ENCODE results near the gene ANKRD45. TPM values are rescaled to one million over a fixed set of nuclear protein-coding genes. Genes with fewer than 3 reads are reported as not detected.
"Not testable (repeated sequence)": the region's sequence is repeated elsewhere in the genome, so short reads cannot be mapped to it uniquely, and the experiment has no call there.

ANKRD45 gene
- under 1 TPM; 0.34 to 0.67 (median 0.45) TPM for polyA plus RNA-seq (ENCODE audit: insufficient read length in 10 of 10)
- long read RNA-seq, donor 1, result 0 reads
- long read RNA-seq, donor 2, result 0 reads
- long read RNA-seq, donor 3, result 0 reads
- long read RNA-seq, donor 4, result 0 reads
- long read RNA-seq, donor 5, result 0 reads
- long read RNA-seq, donor 6, result 0 reads
- long read RNA-seq, donor 7, result 0 reads
- long read RNA-seq, donor 8, result 0 reads
- long read RNA-seq, donor 9, result 0 reads

- DNase-seq, result peak; percentile 20 to 76 (median 55)
These were observed at the start of gene ANKRD45 for GRCh38 chr1:173669491-173669941. ANKRD45 (minus strand) TSS chr1:173669851; CDS start chr1:173659418, 10,433 bp downstream.

- DNase-seq, result no peak
These were observed 47.6 kb upstream of the ANKRD45 start for GRCh38 chr1:173717238-173717637.

GRCh38 chr1:173715538-173715844 is 45.8 kb upstream of the ANKRD45 start:
- no peak for DNase-seq

GRCh38 chr1:173714759-173715537 is 45.3 kb upstream of the ANKRD45 start, which contains the start of gene KLHL20:
KLHL20 (plus strand) TSS chr1:173714981; CDS start chr1:173716044, 1,063 bp downstream.
- DNase-seq, result peak; percentile 89 to 95 (median 89)

GRCh38 chr1:173714441-173714758 is 44.7 kb upstream of the ANKRD45 start:
- DNase-seq, result no peak

- no peak for DNase-seq
These were observed 39.1 kb upstream of the ANKRD45 start for GRCh38 chr1:173708787-173709186.

GRCh38 chr1:173705117-173705516 is 35.5 kb upstream of the ANKRD45 start:
- no peak for DNase-seq

GRCh38 chr1:173702736-173703135 is 33.1 kb upstream of the ANKRD45 start:
- no peak for DNase-seq

GRCh38 chr1:173701299-173701698 is 31.6 kb upstream of the ANKRD45 start:
- DNase-seq, result not testable (repeated sequence)

GRCh38 chr1:173693238-173693637 is 23.6 kb upstream of the ANKRD45 start:
- no peak for DNase-seq

GRCh38 chr1:173688300-173688699 is 18.6 kb upstream of the ANKRD45 start:
- no peak for DNase-seq

- not testable (repeated sequence) for DNase-seq
These were observed 15.5 kb upstream of the ANKRD45 start for GRCh38 chr1:173685121-173685520.

- DNase-seq, result not testable (repeated sequence)
These were observed 14.2 kb upstream of the ANKRD45 start for GRCh38 chr1:173683838-173684237.

- DNase-seq, result no peak
These were observed 12.5 kb upstream of the ANKRD45 start for GRCh38 chr1:173682184-173682583.

- DNase-seq, result not testable (repeated sequence)
These were observed 10.5 kb upstream of the ANKRD45 start for GRCh38 chr1:173680152-173680551.

GRCh38 chr1:173674496-173674895 is 4.8 kb upstream of the ANKRD45 start:
- DNase-seq, result not testable (repeated sequence)

GRCh38 chr1:173666646-173667045 is 3.0 kb downstream of the ANKRD45 start:
- no peak for DNase-seq

GRCh38 chr1:173663159-173663558 is 6.5 kb downstream of the ANKRD45 start:
- DNase-seq, result no peak

GRCh38 chr1:173661763-173662162 is 7.9 kb downstream of the ANKRD45 start:
- DNase-seq, result no peak

GRCh38 chr1:173661271-173661670 is 8.4 kb downstream of the ANKRD45 start:
- DNase-seq, result no peak

- DNase-seq, result no peak
These were observed 9.3 kb downstream of the ANKRD45 start for GRCh38 chr1:173660306-173660705.

GRCh38 chr1:173648880-173649605 is 20.6 kb downstream of the ANKRD45 start:
- no peak for DNase-seq

GRCh38 chr1:173646656-173647055 is 23.0 kb downstream of the ANKRD45 start:
- DNase-seq, result no peak
